MCF 10A (cell line): ENCODE data around the gene SYT13. TPM values are rescaled to one million over a fixed set of nuclear protein-coding genes. Genes with fewer than 3 reads are reported as not detected.

ENCODE experiments used
- BruUV-seq: library from RNA; stranded (reverse); fragments of 400-500 nt; replicated peaks from 2 replicates; lab custom pipeline; 2021; lab: Mats Ljungman, UMichigan
- CTCF ChIA-PET: fragments of 300-600 bp; sonication (Branson Sonifier 250); formaldehyde crosslinking; extraction: SDS; loops from one replicate; lab custom pipeline; 2021; ENCODE audit warnings: antibody characterized with exemption, inconsistent platforms; lab: Yijun Ruan, JAX
- POLR2A ChIA-PET: fragments of 300-600, 350-650 bp; sonication (Branson Sonifier 250); formaldehyde crosslinking; extraction: SDS; loops from one replicate; lab custom pipeline; 2020; ENCODE audit warnings: antibody characterized with exemption, inconsistent platforms; lab: Yijun Ruan, JAX
- DNase-seq: peaks from one replicate; pipeline ENCODE4 v3.0.0-alpha.2; 2018; ENCODE audit not compliant: unreplicated experiment
- H3K27ac Mint-ChIP-seq: one replicate; pipeline ENCODE4 v1.8.0; 2022; ENCODE audit warnings: mild to moderate bottlenecking, low read depth, mixed read lengths; ENCODE audit not compliant: unreplicated experiment
- H3K27me3 Mint-ChIP-seq: one replicate; pipeline ENCODE4 v1.8.0; 2022; ENCODE audit warnings: mixed read lengths; ENCODE audit not compliant: insufficient read depth, unreplicated experiment
- H3K36me3 Mint-ChIP-seq: one replicate; pipeline ENCODE4 v1.8.0; 2022; ENCODE audit warnings: mild to moderate bottlenecking, moderate library complexity, mixed read lengths; ENCODE audit not compliant: insufficient read depth, unreplicated experiment
- H3K4me1 Mint-ChIP-seq: one replicate; pipeline ENCODE4 v1.8.0; 2022; ENCODE audit warnings: mixed read lengths; ENCODE audit not compliant: insufficient read depth, unreplicated experiment
- H3K4me3 Mint-ChIP-seq: one replicate; pipeline ENCODE4 v1.8.0; 2022; ENCODE audit warnings: mild to moderate bottlenecking, moderate library complexity, mixed read lengths; ENCODE audit not compliant: unreplicated experiment
- H3K9me3 Mint-ChIP-seq: one replicate; pipeline ENCODE4 v1.8.0; 2022; ENCODE audit warnings: mixed read lengths; ENCODE audit not compliant: unreplicated experiment
- intact Hi-C: fragments of 100-400 bp; cut with micrococcal nuclease; formaldehyde crosslinking; loops from 2 replicates; pipeline ENCODE4 v1.14.1; 2022
- total RNA-seq: library from RNA; stranded (reverse); gene quantifications from 2 replicates; pipeline ENCODE4 v1.2.3, GENCODE V29; 2022
- TF ChIP-seq, protein P1 (sequence below): fragments of 200-600 bp; IDR thresholded peaks from one replicate; pipeline ENCODE4 v1.8.0; 2022; ENCODE audit warnings: antibody characterized with exemption, mild to moderate bottlenecking; ENCODE audit not compliant: unreplicated experiment

The SYT13 gene
- total RNA-seq, 1 experiment from 2014 or later = not detected

- POLR2A ChIA-PET = interaction anchor here (0.6 to 0.7 kb wide), 2 partner anchors 221 to 233 kb away, joined by 3 read pairs; no protein-coding TSS in a partner anchor
Measured at GRCh38 chr11:45331839-45332238, 45.7 kb upstream of the SYT13 start.

DNA sequence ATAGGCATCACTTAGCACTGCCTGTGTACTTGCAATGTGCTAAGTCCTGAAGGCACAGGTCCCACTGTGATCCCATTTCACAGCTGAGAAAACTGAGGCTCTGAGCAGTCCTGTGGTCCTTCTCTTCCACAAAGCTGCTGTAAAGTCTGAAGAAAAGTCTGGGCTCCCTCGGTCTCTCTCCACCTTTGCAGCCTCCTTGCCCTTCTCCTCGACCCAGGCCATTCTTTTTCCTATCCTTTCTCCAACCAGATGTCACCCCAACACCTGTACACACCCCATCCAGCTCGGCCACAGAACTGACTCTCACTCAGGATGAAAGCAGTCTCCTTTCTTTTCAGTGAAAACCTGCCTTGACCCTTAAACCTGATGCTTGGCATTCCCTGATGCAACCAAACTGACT lies 42.6 kb upstream of the SYT13 start:
- peaks cover 47% of the 10 kb centered on the region for H3K27me3 Mint-ChIP-seq

More at GRCh38 chr11:45331839-45332238, 45.7 kb upstream of the SYT13 start:
- BruUV-seq = no TSS peak
- Mint-ChIP-seq H3K4me3 (no peak overlapping the region), H3K4me1 (peaks cover 6% of the 10 kb centered on the region), H3K36me3 (no peaks in the 10 kb centered on the region), H3K27ac (no peak overlapping the region), H3K27me3 (peaks cover 26% of the 10 kb centered on the region), H3K9me3 (peaks cover 4% of the 10 kb centered on the region)
- TF ChIP-seq, protein P1, sequence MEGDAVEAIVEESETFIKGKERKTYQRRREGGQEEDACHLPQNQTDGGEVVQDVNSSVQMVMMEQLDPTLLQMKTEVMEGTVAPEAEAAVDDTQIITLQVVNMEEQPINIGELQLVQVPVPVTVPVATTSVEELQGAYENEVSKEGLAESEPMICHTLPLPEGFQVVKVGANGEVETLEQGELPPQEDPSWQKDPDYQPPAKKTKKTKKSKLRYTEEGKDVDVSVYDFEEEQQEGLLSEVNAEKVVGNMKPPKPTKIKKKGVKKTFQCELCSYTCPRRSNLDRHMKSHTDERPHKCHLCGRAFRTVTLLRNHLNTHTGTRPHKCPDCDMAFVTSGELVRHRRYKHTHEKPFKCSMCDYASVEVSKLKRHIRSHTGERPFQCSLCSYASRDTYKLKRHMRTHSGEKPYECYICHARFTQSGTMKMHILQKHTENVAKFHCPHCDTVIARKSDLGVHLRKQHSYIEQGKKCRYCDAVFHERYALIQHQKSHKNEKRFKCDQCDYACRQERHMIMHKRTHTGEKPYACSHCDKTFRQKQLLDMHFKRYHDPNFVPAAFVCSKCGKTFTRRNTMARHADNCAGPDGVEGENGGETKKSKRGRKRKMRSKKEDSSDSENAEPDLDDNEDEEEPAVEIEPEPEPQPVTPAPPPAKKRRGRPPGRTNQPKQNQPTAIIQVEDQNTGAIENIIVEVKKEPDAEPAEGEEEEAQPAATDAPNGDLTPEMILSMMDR = no peak
- intact Hi-C loops = loop anchor here (1.0 to 5.0 kb wide), 4 partner anchors 39 to 405 kb away; no protein-coding TSS in a partner anchor
- CTCF ChIA-PET = interaction anchor here (0.5 to 9.1 kb wide), 23 partner anchors 9 to 1289 kb away, joined by 3 to 121 read pairs (median 5); no protein-coding TSS in a partner anchor
- DNase-seq = no peak

GRCh38 chr11:45324459-45324858 lies 38.3 kb upstream of the SYT13 start:
- Mint-ChIP-seq H3K27ac (no peak overlapping the region), H3K27me3 (peaks cover 65% of the 10 kb centered on the region), H3K4me1 (no peaks in the 10 kb centered on the region), H3K4me3 (no peak overlapping the region), H3K36me3 (no peaks in the 10 kb centered on the region), H3K9me3 (peaks cover 7% of the 10 kb centered on the region)
- ChIA-PET POLR2A (no interaction called here), CTCF (interaction anchor here (0.6 to 2.9 kb wide), 5 partner anchors 8 to 430 kb away, joined by 3 to 13 read pairs (median 3); no protein-coding TSS in a partner anchor)
- no peak for DNase-seq
- TF ChIP-seq, protein P1 = no peak
- intact Hi-C loops = no loop called here
- BruUV-seq = no TSS peak

More for the DNA sequence above, 42.6 kb upstream of the SYT13 start:
- H3K27ac Mint-ChIP-seq = no peak overlapping the region
- intact Hi-C loops = no loop called here
- H3K4me1 Mint-ChIP-seq = peaks cover 6% of the 10 kb centered on the region
- CTCF ChIA-PET = interaction anchor here (0.7 to 9.1 kb wide), 7 partner anchors 12 to 401 kb away, joined by 4 to 81 read pairs (median 7); no protein-coding TSS in a partner anchor
- peaks cover 7% of the 10 kb centered on the region for H3K9me3 Mint-ChIP-seq
- H3K4me3 Mint-ChIP-seq = no peak overlapping the region
- no peaks in the 10 kb centered on the region for H3K36me3 Mint-ChIP-seq
- no TSS peak for BruUV-seq
- POLR2A ChIA-PET = interaction anchor here (0.5 to 0.7 kb wide), 2 partner anchors 9 to 220 kb away, joined by 3 read pairs; no protein-coding TSS in a partner anchor
- DNase-seq = no peak
- TF ChIP-seq, protein P1 = no peak

GRCh38 chr11:45323601-45324249 lies 37.6 kb upstream of the SYT13 start:
- BruUV-seq = no TSS peak
- ChIA-PET CTCF (interaction anchor here (0.6 to 2.9 kb wide), 3 partner anchors 9 to 429 kb away, joined by 3 to 13 read pairs (median 4); no protein-coding TSS in a partner anchor), POLR2A (no interaction called here)
- TF ChIP-seq, protein P1 = no peak
- Mint-ChIP-seq H3K4me1 (no peaks in the 10 kb centered on the region), H3K36me3 (no peaks in the 10 kb centered on the region), H3K27me3 (peaks cover 58% of the 10 kb centered on the region), H3K27ac (no peak overlapping the region), H3K9me3 (peaks cover 7% of the 10 kb centered on the region), H3K4me3 (no peak overlapping the region)
- no peak for DNase-seq
- intact Hi-C loops = no loop called here
